K562 (cell line): Measurements from ENCODE around the gene SELPLG. TPM values are rescaled to one million over a fixed set of nuclear protein-coding genes. Genes with fewer than 3 reads are reported as not detected.

Experiments
- ATAC-seq: fragments of 200-7000 bp; cut with Tn5 transposase; 3 replicates; pipeline ENCODE4 v1.9.1; 2020; ENCODE audit warnings: moderate library complexity
- BruUV-seq: library from RNA; stranded (reverse); fragments of 400-500 nt; replicated peaks from 2 replicates; lab custom pipeline; 2021; lab: Mats Ljungman, UMichigan
- CTCF ChIA-PET: fragments of 300-600 bp; formaldehyde crosslinking; extraction: SDS; loops from one replicate; lab custom pipeline; 2021; ENCODE audit warnings: low intra/inter-chr PET ratio; lab: Yijun Ruan, JAX
- POLR2A ChIA-PET: fragments of 300-600, 350-650 bp; sonication (Branson Sonifier 250); formaldehyde crosslinking; extraction: SDS; loops from one replicate; lab custom pipeline; 2021; ENCODE audit warnings: antibody characterized with exemption, inconsistent platforms; lab: Yijun Ruan, JAX
- DNase-seq, 4 experiments: peaks; one replicate each; pipeline versions ENCODE4 v3.0.0 to v3.0.0-alpha.2; 2011 to 2018; ENCODE audit warnings: low spot score in 3 of 4, mixed read lengths in 3 of 4; ENCODE audit errors: extremely low read depth in 1 of 4
- FAIRE-seq: peaks from 2 replicates; lab custom pipeline; 2011; peaks lifted over from hg19 to GRCh38; lab: Jason Lieb, UNC
- H2AFZ ChIP-seq: 2 replicates; pipeline ENCODE4 v1.6.0; 2011; ENCODE audit warnings: low read depth, low read length, control low read depth, inconsistent platforms
- H3K27ac ChIP-seq: fragments of 200-600 bp; 3 replicates; pipeline ENCODE4 v1.8.0; 2011; ENCODE audit warnings: low read depth, mild to moderate bottlenecking, control low read depth, inconsistent platforms, low read length, moderate library complexity, mixed read lengths; ENCODE audit errors: extremely low read depth
- H3K27me3 ChIP-seq, 2 experiments: fragments of 300-600 bp in 1 of 2; 2 replicates in 1 of 2; 3 replicates in 1 of 2; pipeline versions ENCODE4 v1.6.0 to v1.8.0; 2011; ENCODE audit warnings: inconsistent platforms in 2 of 2, low read length in 2 of 2, mild to moderate bottlenecking in 1 of 2, mixed read lengths in 1 of 2, moderate library complexity in 1 of 2; ENCODE audit not compliant: control insufficient read depth in 2 of 2, insufficient read depth in 2 of 2
- H3K36me3 ChIP-seq: fragments of 300-600 bp; 3 replicates; pipeline ENCODE4 v1.8.0; 2011; ENCODE audit warnings: mild to moderate bottlenecking, low read length, inconsistent platforms; ENCODE audit not compliant: control insufficient read depth, insufficient read depth
- H3K4me1 ChIP-seq, 2 experiments: fragments of 200-600 bp in 1 of 2; replicated peaks in 1 of 2; 2 replicates in 1 of 2; 3 replicates in 1 of 2; pipeline versions ENCODE4 v1.5.1 to v1.8.0; 2011; ENCODE audit warnings: inconsistent platforms in 2 of 2, low read length in 2 of 2, mild to moderate bottlenecking in 1 of 2, mixed read lengths in 1 of 2, moderate library complexity in 1 of 2; ENCODE audit not compliant: control insufficient read depth in 2 of 2, insufficient read depth in 2 of 2
- H3K4me2 ChIP-seq: 2 replicates; pipeline ENCODE4 v1.6.1; 2011; ENCODE audit warnings: low read length, control low read depth, inconsistent platforms, mixed read lengths; ENCODE audit not compliant: insufficient read depth
- H3K4me3 ChIP-seq: fragments of 200-600 bp; sonication (generic), shearing (Covaris generic); 2 replicates; pipeline ENCODE4 v1.5.1; 2016; ENCODE audit warnings: control low read depth, inconsistent platforms
- H3K79me2 ChIP-seq: fragments of 200-600 bp; 3 replicates; pipeline ENCODE4 v1.8.0; 2011; ENCODE audit warnings: low read length, inconsistent platforms; ENCODE audit not compliant: control insufficient read depth, insufficient read depth
- H3K9ac ChIP-seq, 2 experiments: 2 replicates each; pipeline versions ENCODE4 v1.6.0 to v1.6.1; 2011; ENCODE audit warnings: low read depth in 2 of 2, low read length in 2 of 2, control low read depth in 1 of 2, inconsistent platforms in 1 of 2, mild to moderate bottlenecking in 1 of 2, mixed read lengths in 1 of 2; ENCODE audit not compliant: insufficient read depth in 1 of 2
- H3K9me1 ChIP-seq: one replicate; pipeline ENCODE4 v1.6.0; 2011; ENCODE audit warnings: inconsistent platforms, mild to moderate bottlenecking, low read length, moderate library complexity; ENCODE audit not compliant: control insufficient read depth, insufficient read depth
- H3K9me3 ChIP-seq: replicated peaks from 2 replicates; pipeline ENCODE4 v1.5.1; 2011; ENCODE audit warnings: low read depth, low read length, inconsistent platforms; ENCODE audit not compliant: control insufficient read depth, insufficient read depth
- H4K20me1 ChIP-seq: replicated peaks from 2 replicates; pipeline ENCODE4 v1.6.1; 2011; ENCODE audit warnings: low read length, inconsistent platforms, mixed read lengths; ENCODE audit not compliant: control insufficient read depth, insufficient read depth
- DNMT1 ChIP-seq: fragments of 450-650 bp; IDR thresholded peaks from 2 replicates; pipeline ENCODE4 v1.6.1; 2016; ENCODE audit warnings: antibody characterized with exemption, mild to moderate bottlenecking
- ELF4 ChIP-seq: fragments of 450-650 bp; formaldehyde crosslinking; IDR thresholded peaks from 2 replicates; pipeline ENCODE4 v1.4.0; 2022; ENCODE audit warnings: missing genetic modification characterization
- EWSR1 ChIP-seq: fragments of 450-650 bp; IDR thresholded peaks from 2 replicates; pipeline ENCODE4 v1.6.1; 2018; ENCODE audit warnings: borderline replicate concordance, mild to moderate bottlenecking, low read depth, moderate library complexity; ENCODE audit not compliant: partially characterized antibody
- HDAC1 ChIP-seq, 2 experiments: fragments of 450-650 bp; IDR thresholded peaks; 2 replicates each; pipeline ENCODE4 v1.6.1; 2016 to 2017; ENCODE audit warnings: inconsistent platforms in 1 of 2, mild to moderate bottlenecking in 1 of 2, moderate library complexity in 1 of 2
- KAT2B ChIP-seq: IDR thresholded peaks from one replicate; pipeline ENCODE4 v1.6.1; 2012; ENCODE audit warnings: low read depth, mild to moderate bottlenecking, control low read depth, inconsistent platforms, low read length, moderate library complexity
- MCM2 ChIP-seq: fragments of 450-650 bp; IDR thresholded peaks from 2 replicates; pipeline ENCODE4 v1.6.1; 2017; ENCODE audit warnings: low read depth, mild to moderate bottlenecking
- MGA ChIP-seq: fragments of 450-650 bp; IDR thresholded peaks from 2 replicates; pipeline ENCODE4 v1.6.1; 2016; ENCODE audit warnings: mild to moderate bottlenecking, moderate library complexity
- NR4A1 ChIP-seq, 2 experiments: fragments of 250-450 bp in 1 of 2; fragments of 450-650 bp in 1 of 2; sonication (Bioruptor Pico) in 1 of 2; IDR thresholded peaks; 2 replicates each; pipeline versions ENCODE4 v1.4.0 to v1.6.1; 2016 to 2020; ENCODE audit warnings: mild to moderate bottlenecking in 2 of 2, missing compliant biosample characterization in 1 of 2, missing genetic modification characterization in 1 of 2, moderate library complexity in 1 of 2
- PHTF2 ChIP-seq: fragments of 250-450 bp; sonication (Bioruptor Pico); IDR thresholded peaks from 2 replicates; pipeline ENCODE4 v1.5.0; 2021; ENCODE audit warnings: mild to moderate bottlenecking
- PRMT5 ChIP-seq: sonication (generic); formaldehyde crosslinking; IDR thresholded peaks from 2 replicates; pipeline ENCODE4 v1.5.0; 2020; ENCODE audit warnings: missing genetic modification reagents
- THRAP3 ChIP-seq: fragments of 450-650 bp; IDR thresholded peaks from 2 replicates; pipeline ENCODE4 v1.6.1; 2016; ENCODE audit warnings: mild to moderate bottlenecking, inconsistent platforms, borderline replicate concordance
- ZNF589 ChIP-seq: fragments of 200-800 bp; sonication (Bioruptor generic); IDR thresholded peaks from 2 replicates; pipeline ENCODE4 v1.6.1; 2016; ENCODE audit warnings: low read depth, missing genetic modification characterization, missing compliant biosample characterization
- WGBS: fragments of 100-300 bp; shearing (Covaris generic); methylation state at CpG from one replicate; pipeline ENCODE4 v1.1.6; 2016; ENCODE audit warnings: low coverage, mixed read lengths; ENCODE audit not compliant: insufficient coverage; ENCODE audit errors: missing lambda C conversion rate; 5-methylcytosine and 5-hydroxymethylcytosine counted together
- in situ Hi-C: fragments of 300-500 bp; cut with MboI; formaldehyde crosslinking; loops from 4 replicates; pipeline ENCODE4 v1.15.0; 2018; ENCODE audit warnings: inconsistent platforms, mixed read lengths
- intact Hi-C: fragments of 100-400 bp; cut with micrococcal nuclease; formaldehyde crosslinking; loops from 2 replicates; pipeline ENCODE4 v1.14.2; 2022
- polyA plus RNA-seq, 8 experiments: library from polyadenylated mRNA; depleted of rRNA in 4 of 8; stranded (reverse) in 5 of 8; unstranded in 3 of 8; fragments of >200 nt; fragmentation: Nextera tagmentation in 2 of 8; fragmentation: Illumina TruSeq in 1 of 8; extraction: Ambion mirVana in 2 of 8; extraction: Trizol in 1 of 8; gene quantifications; 2 replicates each; pipeline versions ENCODE4 v1.2.1 to v1.2.3, GENCODE V29; 2011 to 2014; ENCODE audit warnings: inconsistent platforms in 1 of 8, missing spikeins in 1 of 8
- total RNA-seq, 7 experiments: library from RNA; depleted of rRNA in 6 of 7; stranded (reverse); fragments of >200 nt in 6 of 7; fragmentation: Illumina TruSeq in 2 of 7; extraction: Trizol in 2 of 7; gene quantifications; 2 replicates each; pipeline versions ENCODE4 v1.2.1 to v1.2.3, GENCODE V29; 2011 to 2021; ENCODE audit warnings: low replicate concordance in 1 of 7

Gene SELPLG
- total and polyA plus RNA-seq, 9 of the 15 experiments (the other 6 are each of a cell fraction or from before 2014, with no cell fraction given), result 0.22 to 10.2 (median 1.7) TPM

DNA sequence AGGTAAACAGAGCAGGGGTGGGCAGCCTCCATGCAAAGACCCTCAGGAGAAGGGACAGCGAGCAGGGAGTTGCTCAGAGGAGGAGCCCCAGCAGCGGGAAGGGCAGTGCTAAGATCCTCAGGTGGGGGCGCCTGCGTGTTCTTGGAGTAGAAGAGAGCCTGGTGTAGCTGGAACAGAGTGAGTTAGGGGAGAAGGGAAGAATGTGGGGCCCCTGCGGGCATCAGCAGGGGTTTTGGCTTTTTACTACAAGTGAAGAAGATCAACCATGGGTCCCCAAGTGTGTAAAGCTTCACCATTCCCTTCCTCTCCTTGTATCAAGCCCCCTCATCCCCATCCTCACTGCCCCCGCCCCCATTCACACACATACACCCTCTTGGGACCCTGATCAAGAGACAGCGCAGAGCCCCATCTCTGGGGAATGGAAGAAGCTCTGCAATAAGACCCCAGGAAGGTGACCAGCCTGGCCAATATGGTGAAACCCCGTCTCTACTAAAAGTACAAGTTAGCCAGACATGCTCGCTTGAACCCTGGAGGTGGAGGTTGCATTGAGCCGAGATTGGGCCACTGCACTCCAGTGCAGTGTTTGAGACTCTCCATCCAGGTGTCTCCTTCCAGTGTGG, 25.6 kb downstream of the SELPLG start:
- in situ Hi-C loops, result no loop called here
- BruUV-seq, result no TSS peak
- H2AFZ ChIP-seq, result no peak overlapping the region
- ChIA-PET POLR2A (interaction anchor here (0.6 to 1.1 kb wide), 3 partner anchors 10 to 977 kb away, joined by 3 read pairs; no protein-coding TSS in a partner anchor), CTCF (no interaction called here)
- H3K9ac ChIP-seq, result no peak overlapping the region
- no peaks in the 10 kb centered on the region for H3K9me3 ChIP-seq
- ATAC-seq (no peak), FAIRE-seq (no peak), DNase-seq (no peak)
- WGBS, result 35% methylated on average over 10 of the region's 10 CpGs
- H3K4me2 ChIP-seq, result no peak overlapping the region
- no peaks in the 10 kb centered on the region for H4K20me1 ChIP-seq
- no peaks in the 10 kb centered on the region for H3K9me1 ChIP-seq
- H3K27me3 ChIP-seq, result no peaks in the 10 kb centered on the region
- no peaks in the 10 kb centered on the region for H3K79me2 ChIP-seq
- peaks cover 9 to 16% of the 10 kb centered on the region in 2 experiments for H3K4me1 ChIP-seq
- intact Hi-C loops, result no loop called here
- no peak overlapping the region for H3K4me3 ChIP-seq
- H3K36me3 ChIP-seq, result no peaks in the 10 kb centered on the region
- no peak overlapping the region for H3K27ac ChIP-seq
- TF ChIP-seq PRMT5, result no peak
- no peak for TF ChIP-seq DNMT1
- no peak for TF ChIP-seq HDAC1 (IDR thresholded peaks at IDR 0.05)
- TF ChIP-seq KAT2B, result no peak
- TF ChIP-seq MGA, result no peak
- TF ChIP-seq THRAP3, result no peak
- TF ChIP-seq MCM2, result no peak
- no peak for TF ChIP-seq ELF4
- no peak for TF ChIP-seq EWSR1
- TF ChIP-seq NR4A1 (CRISPR knock-in tag; IDR thresholded peaks at IDR 0.05), result no peak
- TF ChIP-seq NR4A1 (tag; IDR thresholded peaks at IDR 0.05), result no peak
- no peak for TF ChIP-seq ZNF589 (CRISPR knock-in tag)
- no peak for TF ChIP-seq PHTF2 (CRISPR knock-in tag)
